HepG2 (cell line): ENCODE data around the gene NFATC2. TPM values are rescaled to one million over a fixed set of nuclear protein-coding genes. Genes with fewer than 3 reads are reported as not detected.

Experiments
- ATM ChIP-seq: fragments of 450-650 bp; IDR thresholded peaks from 2 replicates; pipeline ENCODE4 v1.7.1; 2017; ENCODE audit warnings: mild to moderate bottlenecking, borderline replicate concordance
- CEBPB ChIP-seq: IDR thresholded peaks from 2 replicates; pipeline ENCODE4 v1.6.1; 2011; ENCODE audit warnings: low read depth, low read length, improper control_type of control experiment, borderline replicate concordance
- GABPB1 ChIP-seq: IDR thresholded peaks from 2 replicates; pipeline ENCODE4 v1.6.1; 2016; ENCODE audit warnings: mild to moderate bottlenecking, missing genetic modification reagents, moderate library complexity, missing compliant biosample characterization
- ISL2 ChIP-seq: sonication (generic); formaldehyde crosslinking; IDR thresholded peaks from 2 replicates; pipeline ENCODE4 v1.5.0; 2020; ENCODE audit warnings: missing genetic modification reagents
- MED1 ChIP-seq: sonication (generic); formaldehyde crosslinking; IDR thresholded peaks from 2 replicates; pipeline ENCODE4 v1.4.0; 2020; ENCODE audit warnings: missing genetic modification reagents
- PPARG ChIP-seq: conservative IDR thresholded peaks from 2 replicates; pipeline ENCODE4 v1.6.1; 2016; ENCODE audit warnings: missing biosample characterization, missing genetic modification reagents
- RBM39 ChIP-seq: fragments of 200-400 bp; formaldehyde crosslinking; IDR thresholded peaks from one replicate; pipeline ENCODE4 v1.6.1; 2018; ENCODE audit warnings: antibody characterized with exemption, mild to moderate bottlenecking, low read depth, low read length; ENCODE audit not compliant: poor library complexity, severe bottlenecking
- SETDB1 ChIP-seq: sonication (generic); formaldehyde crosslinking; IDR thresholded peaks from 2 replicates; pipeline ENCODE4 v1.5.1; 2020; ENCODE audit warnings: missing genetic modification reagents, mild to moderate bottlenecking, borderline replicate concordance
- TAF15 ChIP-seq: fragments of 200-400 bp; formaldehyde crosslinking; IDR thresholded peaks from one replicate; pipeline ENCODE4 v1.6.1; 2018; ENCODE audit warnings: mild to moderate bottlenecking, low read depth, low read length; ENCODE audit not compliant: poor library complexity, severe bottlenecking
- TRIM24 ChIP-seq: sonication (generic); formaldehyde crosslinking; IDR thresholded peaks from 2 replicates; pipeline ENCODE4 v1.8.0; 2022; ENCODE audit warnings: mild to moderate bottlenecking, missing genetic modification reagents
- ZBTB7B ChIP-seq: sonication (generic); formaldehyde crosslinking; IDR thresholded peaks from 2 replicates; pipeline ENCODE4 v1.4.0; 2020; ENCODE audit warnings: missing genetic modification reagents
- ZNF10 ChIP-seq: sonication (generic); formaldehyde crosslinking; IDR thresholded peaks from 2 replicates; pipeline ENCODE4 v1.4.0; 2020; ENCODE audit warnings: mild to moderate bottlenecking, low read depth, missing genetic modification reagents, borderline replicate concordance
- polyA plus RNA-seq, 8 experiments: library from polyadenylated mRNA; depleted of rRNA in 3 of 8; stranded (reverse) in 7 of 8; unstranded in 1 of 8; fragments of >200 nt; fragmentation: Illumina TruSeq in 4 of 8; extraction: Trizol in 4 of 8; gene quantifications; 2 replicates each; pipeline versions ENCODE4 v1.2.1 to v1.2.3, GENCODE V29; 2011 to 2016; ENCODE audit warnings: low read depth in 4 of 8, missing spikeins in 1 of 8, mixed read lengths in 1 of 8; ENCODE audit not compliant: insufficient read depth in 1 of 8
- total RNA-seq, 5 experiments: library from RNA; depleted of rRNA; stranded (reverse); fragments of >200 nt; fragmentation: Illumina TruSeq; extraction: Trizol; gene quantifications; 2 replicates each; pipeline ENCODE4 v1.2.3, GENCODE V29; 2016; ENCODE audit warnings: low read depth in 1 of 5
- TF ChIP-seq, protein P1 (sequence below): sonication (generic); formaldehyde crosslinking; IDR thresholded peaks from 2 replicates; pipeline ENCODE4 v1.8.1; 2022; ENCODE audit warnings: low read depth, mild to moderate bottlenecking, missing genetic modification reagents
- TF ChIP-seq, protein P2 (sequence below): sonication (generic); formaldehyde crosslinking; conservative IDR thresholded peaks from 2 replicates; pipeline ENCODE4 v1.4.0; 2020; ENCODE audit warnings: mild to moderate bottlenecking, missing genetic modification reagents, moderate library complexity
- TF ChIP-seq, protein P3 (sequence below): sonication (generic); formaldehyde crosslinking; IDR thresholded peaks from 2 replicates; pipeline ENCODE4 v1.5.0; 2020; ENCODE audit warnings: missing genetic modification reagents
- TF ChIP-seq, protein P4 (sequence below): sonication (generic); formaldehyde crosslinking; IDR thresholded peaks from 2 replicates; pipeline ENCODE4 v1.8.0; 2022; ENCODE audit warnings: missing genetic modification reagents, mild to moderate bottlenecking, inconsistent platforms, borderline replicate concordance
- TF ChIP-seq, protein P5 (sequence below): sonication (generic); formaldehyde crosslinking; IDR thresholded peaks from 2 replicates; pipeline ENCODE4 v1.4.0; 2020; ENCODE audit warnings: missing genetic modification reagents
- TF ChIP-seq, protein P6 (sequence below): sonication (generic); formaldehyde crosslinking; IDR thresholded peaks from 2 replicates; pipeline ENCODE4 v1.4.0; 2020; ENCODE audit warnings: mild to moderate bottlenecking, missing genetic modification reagents

Gene NFATC2
- total and polyA plus RNA-seq, 2 of the 13 experiments (the other 11 are each of a cell fraction or from before 2014, with no cell fraction given): 1.9 to 3.3 TPM

DNA sequence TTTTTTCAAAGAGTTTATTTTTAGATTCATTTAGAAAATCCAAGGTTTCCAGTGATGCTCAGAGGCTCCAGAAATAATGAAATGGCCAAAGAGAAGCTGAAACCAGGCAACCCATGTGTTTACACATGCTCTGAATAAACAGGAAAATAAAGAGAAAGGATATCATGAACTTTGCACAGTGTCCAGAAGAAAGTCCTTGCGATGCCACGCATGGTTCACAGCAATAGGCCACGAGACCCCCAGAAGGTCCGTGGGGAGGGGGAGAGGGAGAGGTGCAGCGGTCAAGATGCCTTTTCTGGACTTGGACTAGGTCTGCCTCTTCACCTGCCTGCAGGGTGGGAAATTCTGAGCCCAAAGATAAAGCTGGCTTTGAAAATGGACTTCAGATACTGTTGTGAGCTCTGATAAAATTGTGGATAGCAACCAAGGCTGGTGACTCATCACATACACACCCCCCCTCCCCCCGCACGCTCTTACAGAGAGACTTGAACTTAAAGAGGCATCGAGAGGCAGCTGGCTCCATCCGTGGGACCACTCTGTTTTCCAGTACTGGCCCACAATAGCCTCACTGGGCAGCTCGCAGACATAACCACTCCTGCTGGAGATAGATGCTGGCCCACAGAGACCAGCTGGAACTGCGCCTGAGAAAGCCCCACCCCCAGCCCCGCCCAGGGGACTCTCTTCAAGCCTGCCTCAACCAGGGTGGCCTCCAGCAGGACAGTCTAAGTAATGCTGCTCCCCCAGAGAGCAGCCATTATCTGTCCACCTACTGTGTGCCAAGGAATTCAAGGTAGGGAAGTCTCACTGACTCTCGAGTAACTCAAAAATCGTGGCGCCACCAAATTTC is 21.2 kb upstream of the NFATC2 start (continued):
- TF ChIP-seq, protein P1, sequence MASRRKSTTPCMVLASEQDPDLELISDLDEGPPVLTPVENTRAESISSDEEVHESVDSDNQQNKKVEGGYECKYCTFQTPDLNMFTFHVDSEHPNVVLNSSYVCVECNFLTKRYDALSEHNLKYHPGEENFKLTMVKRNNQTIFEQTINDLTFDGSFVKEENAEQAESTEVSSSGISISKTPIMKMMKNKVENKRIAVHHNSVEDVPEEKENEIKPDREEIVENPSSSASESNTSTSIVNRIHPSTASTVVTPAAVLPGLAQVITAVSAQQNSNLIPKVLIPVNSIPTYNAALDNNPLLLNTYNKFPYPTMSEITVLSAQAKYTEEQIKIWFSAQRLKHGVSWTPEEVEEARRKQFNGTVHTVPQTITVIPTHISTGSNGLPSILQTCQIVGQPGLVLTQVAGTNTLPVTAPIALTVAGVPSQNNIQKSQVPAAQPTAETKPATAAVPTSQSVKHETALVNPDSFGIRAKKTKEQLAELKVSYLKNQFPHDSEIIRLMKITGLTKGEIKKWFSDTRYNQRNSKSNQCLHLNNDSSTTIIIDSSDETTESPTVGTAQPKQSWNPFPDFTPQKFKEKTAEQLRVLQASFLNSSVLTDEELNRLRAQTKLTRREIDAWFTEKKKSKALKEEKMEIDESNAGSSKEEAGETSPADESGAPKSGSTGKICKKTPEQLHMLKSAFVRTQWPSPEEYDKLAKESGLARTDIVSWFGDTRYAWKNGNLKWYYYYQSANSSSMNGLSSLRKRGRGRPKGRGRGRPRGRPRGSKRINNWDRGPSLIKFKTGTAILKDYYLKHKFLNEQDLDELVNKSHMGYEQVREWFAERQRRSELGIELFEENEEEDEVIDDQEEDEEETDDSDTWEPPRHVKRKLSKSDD (CRISPR knock-in tag): no peak
- TF ChIP-seq, protein P2, sequence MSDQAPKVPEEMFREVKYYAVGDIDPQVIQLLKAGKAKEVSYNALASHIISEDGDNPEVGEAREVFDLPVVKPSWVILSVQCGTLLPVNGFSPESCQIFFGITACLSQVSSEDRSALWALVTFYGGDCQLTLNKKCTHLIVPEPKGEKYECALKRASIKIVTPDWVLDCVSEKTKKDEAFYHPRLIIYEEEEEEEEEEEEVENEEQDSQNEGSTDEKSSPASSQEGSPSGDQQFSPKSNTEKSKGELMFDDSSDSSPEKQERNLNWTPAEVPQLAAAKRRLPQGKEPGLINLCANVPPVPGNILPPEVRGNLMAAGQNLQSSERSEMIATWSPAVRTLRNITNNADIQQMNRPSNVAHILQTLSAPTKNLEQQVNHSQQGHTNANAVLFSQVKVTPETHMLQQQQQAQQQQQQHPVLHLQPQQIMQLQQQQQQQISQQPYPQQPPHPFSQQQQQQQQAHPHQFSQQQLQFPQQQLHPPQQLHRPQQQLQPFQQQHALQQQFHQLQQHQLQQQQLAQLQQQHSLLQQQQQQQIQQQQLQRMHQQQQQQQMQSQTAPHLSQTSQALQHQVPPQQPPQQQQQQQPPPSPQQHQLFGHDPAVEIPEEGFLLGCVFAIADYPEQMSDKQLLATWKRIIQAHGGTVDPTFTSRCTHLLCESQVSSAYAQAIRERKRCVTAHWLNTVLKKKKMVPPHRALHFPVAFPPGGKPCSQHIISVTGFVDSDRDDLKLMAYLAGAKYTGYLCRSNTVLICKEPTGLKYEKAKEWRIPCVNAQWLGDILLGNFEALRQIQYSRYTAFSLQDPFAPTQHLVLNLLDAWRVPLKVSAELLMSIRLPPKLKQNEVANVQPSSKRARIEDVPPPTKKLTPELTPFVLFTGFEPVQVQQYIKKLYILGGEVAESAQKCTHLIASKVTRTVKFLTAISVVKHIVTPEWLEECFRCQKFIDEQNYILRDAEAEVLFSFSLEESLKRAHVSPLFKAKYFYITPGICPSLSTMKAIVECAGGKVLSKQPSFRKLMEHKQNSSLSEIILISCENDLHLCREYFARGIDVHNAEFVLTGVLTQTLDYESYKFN (CRISPR knock-in tag): peak; percentile 77
- TF ChIP-seq ATM: no peak
- no peak for TF ChIP-seq PPARG (CRISPR knock-in tag)
- TF ChIP-seq, protein P3, sequence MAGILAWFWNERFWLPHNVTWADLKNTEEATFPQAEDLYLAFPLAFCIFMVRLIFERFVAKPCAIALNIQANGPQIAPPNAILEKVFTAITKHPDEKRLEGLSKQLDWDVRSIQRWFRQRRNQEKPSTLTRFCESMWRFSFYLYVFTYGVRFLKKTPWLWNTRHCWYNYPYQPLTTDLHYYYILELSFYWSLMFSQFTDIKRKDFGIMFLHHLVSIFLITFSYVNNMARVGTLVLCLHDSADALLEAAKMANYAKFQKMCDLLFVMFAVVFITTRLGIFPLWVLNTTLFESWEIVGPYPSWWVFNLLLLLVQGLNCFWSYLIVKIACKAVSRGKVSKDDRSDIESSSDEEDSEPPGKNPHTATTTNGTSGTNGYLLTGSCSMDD (CRISPR knock-in tag): no peak
- TF ChIP-seq GABPB1 (CRISPR knock-in tag): no peak
- 0 out of 2 replicates have a peak, but pooled peaks have one; percentile 37 for TF ChIP-seq SETDB1 (CRISPR knock-in tag)
- no peak for TF ChIP-seq TAF15
- TF ChIP-seq, protein P4, sequence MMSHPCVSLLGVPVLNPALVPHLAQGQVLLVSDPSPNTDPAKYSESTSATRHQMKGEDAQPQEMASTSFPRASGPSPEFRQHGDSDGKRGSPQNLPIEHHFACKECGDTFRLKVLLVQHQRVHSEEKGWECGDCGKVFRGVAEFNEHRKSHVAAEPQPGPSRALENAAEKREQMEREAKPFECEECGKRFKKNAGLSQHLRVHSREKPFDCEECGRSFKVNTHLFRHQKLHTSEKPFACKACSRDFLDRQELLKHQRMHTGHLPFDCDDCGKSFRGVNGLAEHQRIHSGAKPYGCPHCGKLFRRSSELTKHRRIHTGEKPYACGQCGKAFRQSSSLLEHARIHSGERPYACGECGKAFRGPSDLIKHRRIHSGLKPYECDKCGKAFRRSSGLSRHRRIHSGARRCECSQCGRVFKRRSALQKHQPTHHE: no peak
- TF ChIP-seq ISL2: no peak
- TF ChIP-seq, protein P5, sequence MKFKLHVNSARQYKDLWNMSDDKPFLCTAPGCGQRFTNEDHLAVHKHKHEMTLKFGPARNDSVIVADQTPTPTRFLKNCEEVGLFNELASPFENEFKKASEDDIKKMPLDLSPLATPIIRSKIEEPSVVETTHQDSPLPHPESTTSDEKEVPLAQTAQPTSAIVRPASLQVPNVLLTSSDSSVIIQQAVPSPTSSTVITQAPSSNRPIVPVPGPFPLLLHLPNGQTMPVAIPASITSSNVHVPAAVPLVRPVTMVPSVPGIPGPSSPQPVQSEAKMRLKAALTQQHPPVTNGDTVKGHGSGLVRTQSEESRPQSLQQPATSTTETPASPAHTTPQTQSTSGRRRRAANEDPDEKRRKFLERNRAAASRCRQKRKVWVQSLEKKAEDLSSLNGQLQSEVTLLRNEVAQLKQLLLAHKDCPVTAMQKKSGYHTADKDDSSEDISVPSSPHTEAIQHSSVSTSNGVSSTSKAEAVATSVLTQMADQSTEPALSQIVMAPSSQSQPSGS (CRISPR knock-in tag): no peak
- TF ChIP-seq MED1 (CRISPR knock-in tag): no peak
- TF ChIP-seq ZNF10 (CRISPR knock-in tag): no peak
- peak; percentile 82 for TF ChIP-seq ZBTB7B
- TF ChIP-seq, protein P6, sequence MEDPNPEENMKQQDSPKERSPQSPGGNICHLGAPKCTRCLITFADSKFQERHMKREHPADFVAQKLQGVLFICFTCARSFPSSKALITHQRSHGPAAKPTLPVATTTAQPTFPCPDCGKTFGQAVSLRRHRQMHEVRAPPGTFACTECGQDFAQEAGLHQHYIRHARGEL (CRISPR knock-in tag): no peak
- TF ChIP-seq RBM39: no peak
- no peak for TF ChIP-seq CEBPB
- no peak for TF ChIP-seq TRIM24 (CRISPR knock-in tag)
